ENCODE results near the gene HORMAD1.

DNA sequence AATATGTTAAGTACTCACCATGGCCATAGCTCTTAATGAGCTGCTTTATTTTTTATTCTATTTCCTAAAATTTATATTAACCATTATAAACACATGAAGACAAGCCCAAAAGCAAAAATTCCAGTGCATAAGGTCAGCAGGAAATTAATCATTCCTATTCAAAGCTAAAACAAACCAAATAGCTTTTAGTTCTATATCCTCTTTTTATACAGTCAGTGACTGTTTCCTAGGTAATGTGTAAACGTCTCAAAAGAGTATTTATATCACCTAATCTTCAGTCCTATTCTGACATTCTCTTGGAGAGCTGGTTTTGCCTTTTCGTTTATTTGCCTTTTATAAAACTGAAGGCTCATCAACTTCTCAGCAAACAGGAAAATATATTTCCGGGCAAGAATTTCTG lies 28.0 kb downstream of the HORMAD1 start:
- TF ChIP-seq, protein P1, sequence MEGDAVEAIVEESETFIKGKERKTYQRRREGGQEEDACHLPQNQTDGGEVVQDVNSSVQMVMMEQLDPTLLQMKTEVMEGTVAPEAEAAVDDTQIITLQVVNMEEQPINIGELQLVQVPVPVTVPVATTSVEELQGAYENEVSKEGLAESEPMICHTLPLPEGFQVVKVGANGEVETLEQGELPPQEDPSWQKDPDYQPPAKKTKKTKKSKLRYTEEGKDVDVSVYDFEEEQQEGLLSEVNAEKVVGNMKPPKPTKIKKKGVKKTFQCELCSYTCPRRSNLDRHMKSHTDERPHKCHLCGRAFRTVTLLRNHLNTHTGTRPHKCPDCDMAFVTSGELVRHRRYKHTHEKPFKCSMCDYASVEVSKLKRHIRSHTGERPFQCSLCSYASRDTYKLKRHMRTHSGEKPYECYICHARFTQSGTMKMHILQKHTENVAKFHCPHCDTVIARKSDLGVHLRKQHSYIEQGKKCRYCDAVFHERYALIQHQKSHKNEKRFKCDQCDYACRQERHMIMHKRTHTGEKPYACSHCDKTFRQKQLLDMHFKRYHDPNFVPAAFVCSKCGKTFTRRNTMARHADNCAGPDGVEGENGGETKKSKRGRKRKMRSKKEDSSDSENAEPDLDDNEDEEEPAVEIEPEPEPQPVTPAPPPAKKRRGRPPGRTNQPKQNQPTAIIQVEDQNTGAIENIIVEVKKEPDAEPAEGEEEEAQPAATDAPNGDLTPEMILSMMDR (IDR thresholded peaks at IDR 0.05), result no peak
- no peak for TF ChIP-seq POLR2A (IDR thresholded peaks at IDR 0.05)
